ENCODE results near the gene LRRN4. TPM values are rescaled to one million over a fixed set of nuclear protein-coding genes. Genes with fewer than 3 reads are reported as not detected.

Gene LRRN4
- total and polyA plus RNA-seq, 2 of the 8 experiments (the other 6 are each of a cell fraction or from before 2014, with no cell fraction given), result 0.21 to 0.89 TPM

DNA sequence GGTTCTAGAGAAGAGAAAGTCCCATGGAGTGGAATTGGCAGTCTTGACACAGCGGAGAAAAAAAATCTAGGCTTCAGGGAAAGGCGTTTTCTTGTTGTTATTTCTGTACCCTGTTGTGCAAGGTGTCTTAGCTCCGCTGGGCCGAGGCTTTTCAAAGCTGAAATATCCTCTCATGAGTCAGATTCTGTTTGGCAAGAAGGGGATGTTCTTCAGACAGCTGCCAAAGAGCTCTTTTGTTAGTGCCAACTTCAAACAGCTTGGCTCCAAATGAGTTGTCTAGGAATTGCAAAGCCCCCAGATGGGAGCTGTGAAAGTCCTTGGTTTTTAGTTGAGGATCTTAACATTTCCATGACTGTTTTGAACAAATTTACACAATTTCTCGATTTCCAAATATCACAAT is 45.6 kb downstream of the LRRN4 start (continued):
- TF ChIP-seq, protein P1, sequence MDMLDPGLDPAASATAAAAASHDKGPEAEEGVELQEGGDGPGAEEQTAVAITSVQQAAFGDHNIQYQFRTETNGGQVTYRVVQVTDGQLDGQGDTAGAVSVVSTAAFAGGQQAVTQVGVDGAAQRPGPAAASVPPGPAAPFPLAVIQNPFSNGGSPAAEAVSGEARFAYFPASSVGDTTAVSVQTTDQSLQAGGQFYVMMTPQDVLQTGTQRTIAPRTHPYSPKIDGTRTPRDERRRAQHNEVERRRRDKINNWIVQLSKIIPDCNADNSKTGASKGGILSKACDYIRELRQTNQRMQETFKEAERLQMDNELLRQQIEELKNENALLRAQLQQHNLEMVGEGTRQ (IDR thresholded peaks at IDR 0.05; ENCODE audit: low read length), result no peak
- TF ChIP-seq JUN (IDR thresholded peaks at IDR 0.05; ENCODE audit: low read depth, low read length) (no peak), CTBP2 (IDR thresholded peaks at IDR 0.05; ENCODE audit: borderline replicate concordance, insufficient read depth, insufficient read length, low read length) (no peak), CBX5 (IDR thresholded peaks at IDR 0.05; ENCODE audit: low read depth, low read length) (no peak)

All from H1 (cell line).